ENCODE results near the gene PRKCA. TPM values are rescaled to one million over a fixed set of nuclear protein-coding genes. Genes with fewer than 3 reads are reported as not detected.

The PRKCA gene
- total RNA-seq, 2 donors from 2014 or later: 6.5 to 6.6 TPM

- Histone ChIP-seq H3K9me3 (no peaks in the 10 kb centered on the region), H3K36me3 (replicated peaks in 1 of 2; ENCODE audit: insufficient read depth in 1 of 2, low read depth in 2 of 2) (no peaks in the 10 kb centered on the region), H3K27me3 (no peaks in the 10 kb centered on the region), H3K27ac (no peak overlapping the region), H3K4me1 (no peaks in the 10 kb centered on the region), H3K4me3 (no peak overlapping the region)
- no peak for DNase-seq
- intact Hi-C loops (cut with DNase I): no loop called here
- WGBS, 2 donors: 86 to 100% methylated on average over 3 of the region's 3 CpGs
- TF ChIP-seq POLR2A (IDR thresholded peaks at IDR 0.05): no peak
- TF ChIP-seq CTCF (IDR thresholded peaks at IDR 0.05): no peak
- no peak for ATAC-seq
These were observed 385.3 kb downstream of the PRKCA start for GRCh38 chr17:66687570-66688284.

- Histone ChIP-seq H3K27ac (no peak overlapping the region), H3K4me3 (no peak overlapping the region), H3K9me3 (no peaks in the 10 kb centered on the region), H3K27me3 (no peaks in the 10 kb centered on the region), H3K4me1 (no peaks in the 10 kb centered on the region), H3K36me3 (replicated peaks in 1 of 2; ENCODE audit: insufficient read depth in 1 of 2, low read depth in 2 of 2) (no peaks in the 10 kb centered on the region)
- DNase-seq (no peak), ATAC-seq (no peak)
- TF ChIP-seq CTCF (IDR thresholded peaks at IDR 0.05) (no peak), POLR2A (IDR thresholded peaks at IDR 0.05) (no peak)
- 53 to 87% methylated on average over 2 of the region's 2 CpGs for WGBS, 2 donors
- intact Hi-C loops (cut with DNase I): no loop called here
These were observed 386.8 kb downstream of the PRKCA start for GRCh38 chr17:66689221-66689620.

GRCh38 chr17:66690166-66690565 lies 387.8 kb downstream of the PRKCA start:
- Histone ChIP-seq H3K27ac (no peak overlapping the region), H3K9me3 (no peaks in the 10 kb centered on the region), H3K4me3 (no peak overlapping the region), H3K4me1 (no peaks in the 10 kb centered on the region), H3K27me3 (no peaks in the 10 kb centered on the region), H3K36me3 (replicated peaks in 1 of 2; ENCODE audit: insufficient read depth in 1 of 2, low read depth in 2 of 2) (no peaks in the 10 kb centered on the region)
- intact Hi-C loops (cut with DNase I): no loop called here
- 79 to 81% methylated on average over 7 of the region's 7 CpGs for WGBS, 2 donors
- DNase-seq: no peak
- TF ChIP-seq CTCF (IDR thresholded peaks at IDR 0.05) (no peak), POLR2A (IDR thresholded peaks at IDR 0.05) (no peak)
- no peak for ATAC-seq

- Histone ChIP-seq H3K4me3 (no peak overlapping the region), H3K9me3 (no peaks in the 10 kb centered on the region), H3K27ac (no peak overlapping the region), H3K27me3 (no peaks in the 10 kb centered on the region), H3K36me3 (replicated peaks in 1 of 2; ENCODE audit: insufficient read depth in 1 of 2, low read depth in 2 of 2) (no peaks in the 10 kb centered on the region), H3K4me1 (no peaks in the 10 kb centered on the region)
- TF ChIP-seq CTCF (IDR thresholded peaks at IDR 0.05) (no peak), POLR2A (IDR thresholded peaks at IDR 0.05) (no peak)
- WGBS, 2 donors: 71 to 80% methylated on average over 12 of the region's 12 CpGs
- no peak for DNase-seq
- intact Hi-C loops (cut with DNase I): no loop called here
- ATAC-seq: no peak
These were observed 389.4 kb downstream of the PRKCA start for GRCh38 chr17:66691644-66692420.

DNA sequence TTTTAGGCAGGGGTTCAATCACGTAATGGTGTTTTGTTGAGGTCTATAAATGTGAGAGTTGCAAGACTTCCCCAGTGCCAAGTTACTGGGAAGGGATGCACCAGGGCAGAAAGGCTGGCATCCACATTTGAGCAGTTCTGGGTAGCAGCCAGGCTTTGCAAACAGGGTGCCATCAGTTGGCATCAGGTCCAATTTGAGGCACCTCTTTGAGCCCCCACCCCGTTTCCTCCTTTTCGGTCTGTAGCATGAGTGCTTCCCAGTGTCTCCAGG lies 389.9 kb downstream of the PRKCA start:
- H3K9me3 ChIP-seq: no peaks in the 10 kb centered on the region
- no peak overlapping the region for H3K27ac ChIP-seq
- no peak for DNase-seq
- TF ChIP-seq POLR2A (IDR thresholded peaks at IDR 0.05) (no peak), CTCF (IDR thresholded peaks at IDR 0.05) (no peak)
- intact Hi-C loops (cut with DNase I): no loop called here
- ATAC-seq: no peak
- no peaks in the 10 kb centered on the region for H3K4me1 ChIP-seq
- no peaks in the 10 kb centered on the region for H3K36me3 ChIP-seq (replicated peaks in 1 of 2; ENCODE audit: insufficient read depth in 1 of 2, low read depth in 2 of 2)
- no peaks in the 10 kb centered on the region for H3K27me3 ChIP-seq
- H3K4me3 ChIP-seq: no peak overlapping the region
- WGBS, 2 donors: 96% methylated on average over 3 of the region's 3 CpGs
